22Rv1 (cell line): Measurements from ENCODE around the gene FSD2.
"Not testable (repeated sequence)": the region's sequence is repeated elsewhere in the genome, so short reads cannot be mapped to it uniquely, and the experiment has no call there.

Source experiments
- H3K27ac ChIP-seq: fragments of 450-650 bp; 2 replicates; pipeline ENCODE4 v1.5.1; 2017
- ZFX ChIP-seq: fragments of 450-650 bp; IDR thresholded peaks from 2 replicates; pipeline ENCODE4 v1.6.1; 2017; ENCODE audit warnings: antibody characterized with exemption, borderline replicate concordance
- TF ChIP-seq, protein P1 (sequence below): fragments of 450-650 bp; IDR thresholded peaks from 2 replicates; pipeline ENCODE4 v1.5.1; 2017; ENCODE audit warnings: mild to moderate bottlenecking

FSD2 gene

DNA sequence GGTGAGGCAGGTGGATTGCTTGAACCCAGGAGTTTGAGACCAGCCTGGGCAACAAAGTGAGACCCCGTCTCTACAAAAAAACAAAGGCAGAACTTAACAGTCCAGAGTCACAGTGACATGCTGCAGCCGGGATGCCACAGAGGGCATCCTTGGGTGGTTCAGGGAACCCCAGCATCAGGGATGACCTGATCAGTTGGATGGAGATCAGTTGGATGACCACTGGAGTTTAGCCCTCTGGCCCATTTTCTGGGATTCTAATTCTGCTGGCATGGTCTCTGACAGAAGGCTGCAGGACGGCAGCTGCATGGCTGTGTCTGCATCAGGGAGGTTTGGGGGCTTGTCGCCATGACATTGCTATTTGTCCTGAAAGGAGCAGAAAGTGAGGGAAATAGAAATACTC lies 23.4 kb upstream of the FSD2 start:
- no peak overlapping the region for H3K27ac ChIP-seq
- no peak for TF ChIP-seq ZFX
- TF ChIP-seq, protein P1, sequence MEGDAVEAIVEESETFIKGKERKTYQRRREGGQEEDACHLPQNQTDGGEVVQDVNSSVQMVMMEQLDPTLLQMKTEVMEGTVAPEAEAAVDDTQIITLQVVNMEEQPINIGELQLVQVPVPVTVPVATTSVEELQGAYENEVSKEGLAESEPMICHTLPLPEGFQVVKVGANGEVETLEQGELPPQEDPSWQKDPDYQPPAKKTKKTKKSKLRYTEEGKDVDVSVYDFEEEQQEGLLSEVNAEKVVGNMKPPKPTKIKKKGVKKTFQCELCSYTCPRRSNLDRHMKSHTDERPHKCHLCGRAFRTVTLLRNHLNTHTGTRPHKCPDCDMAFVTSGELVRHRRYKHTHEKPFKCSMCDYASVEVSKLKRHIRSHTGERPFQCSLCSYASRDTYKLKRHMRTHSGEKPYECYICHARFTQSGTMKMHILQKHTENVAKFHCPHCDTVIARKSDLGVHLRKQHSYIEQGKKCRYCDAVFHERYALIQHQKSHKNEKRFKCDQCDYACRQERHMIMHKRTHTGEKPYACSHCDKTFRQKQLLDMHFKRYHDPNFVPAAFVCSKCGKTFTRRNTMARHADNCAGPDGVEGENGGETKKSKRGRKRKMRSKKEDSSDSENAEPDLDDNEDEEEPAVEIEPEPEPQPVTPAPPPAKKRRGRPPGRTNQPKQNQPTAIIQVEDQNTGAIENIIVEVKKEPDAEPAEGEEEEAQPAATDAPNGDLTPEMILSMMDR = no peak

- H3K27ac ChIP-seq = no peak overlapping the region
- TF ChIP-seq, protein P1 = no peak
- TF ChIP-seq ZFX = no peak
Observed at GRCh38 chr15:82828075-82828474, 22.2 kb upstream of the FSD2 start.

GRCh38 chr15:82823049-82823448 lies 17.2 kb upstream of the FSD2 start:
- TF ChIP-seq, protein P1 = no peak
- no peak for TF ChIP-seq ZFX
- H3K27ac ChIP-seq = no peak overlapping the region

DNA sequence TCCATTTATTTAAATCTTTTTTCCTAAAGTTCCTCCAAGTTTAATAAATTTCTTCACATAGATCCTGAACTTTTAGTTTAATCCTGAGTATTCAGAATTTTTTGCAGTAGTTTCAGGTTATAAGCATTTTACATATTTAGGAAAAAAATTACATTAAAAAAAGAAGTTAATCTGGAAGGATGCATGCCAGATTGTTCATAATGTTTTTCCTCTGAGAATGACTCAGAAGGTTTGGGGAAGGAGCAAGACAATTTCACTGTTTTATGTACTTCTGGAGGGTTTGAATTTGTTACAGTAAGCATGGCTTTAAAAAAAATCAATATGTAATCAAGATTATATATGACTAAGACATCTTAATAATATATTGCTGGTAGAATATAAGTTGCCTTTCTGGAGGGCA lies 16.0 kb upstream of the FSD2 start:
- H3K27ac ChIP-seq = not testable (repeated sequence)

DNA sequence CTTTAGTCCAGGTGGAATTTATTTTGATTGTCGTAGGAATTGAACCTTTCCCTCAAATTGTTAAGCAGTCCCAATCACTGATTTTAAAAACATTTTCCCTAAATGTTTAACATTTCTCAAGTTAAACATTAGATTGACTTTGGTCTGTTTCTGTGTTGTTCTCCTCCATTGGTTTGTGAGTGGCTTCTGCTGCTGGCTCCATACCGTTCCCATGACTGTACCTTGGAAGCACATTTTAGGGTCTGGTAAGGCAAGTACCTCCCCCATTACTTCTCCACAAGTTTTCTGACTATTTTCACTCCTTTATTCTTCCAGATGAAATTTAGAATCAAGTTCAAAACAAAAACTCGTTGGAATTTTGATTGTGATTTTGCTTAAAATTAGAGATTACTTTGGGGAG lies 15.5 kb upstream of the FSD2 start:
- H3K27ac ChIP-seq = not testable (repeated sequence)

- no peak overlapping the region for H3K27ac ChIP-seq
- TF ChIP-seq, protein P1 = no peak
- TF ChIP-seq ZFX = no peak
Observed at GRCh38 chr15:82820128-82820527, 14.3 kb upstream of the FSD2 start.

- no peak overlapping the region for H3K27ac ChIP-seq
- TF ChIP-seq, protein P1 = no peak
- no peak for TF ChIP-seq ZFX
Observed at GRCh38 chr15:82812994-82813393, 7.1 kb upstream of the FSD2 start.

GRCh38 chr15:82810890-82811426 lies 5.1 kb upstream of the FSD2 start:
- H3K27ac ChIP-seq = peak overlapping the region; percentile 96
- TF ChIP-seq, protein P1 = no peak
- no peak for TF ChIP-seq ZFX
